ENCODE data around the gene TPST2.

TPST2 gene

DNA sequence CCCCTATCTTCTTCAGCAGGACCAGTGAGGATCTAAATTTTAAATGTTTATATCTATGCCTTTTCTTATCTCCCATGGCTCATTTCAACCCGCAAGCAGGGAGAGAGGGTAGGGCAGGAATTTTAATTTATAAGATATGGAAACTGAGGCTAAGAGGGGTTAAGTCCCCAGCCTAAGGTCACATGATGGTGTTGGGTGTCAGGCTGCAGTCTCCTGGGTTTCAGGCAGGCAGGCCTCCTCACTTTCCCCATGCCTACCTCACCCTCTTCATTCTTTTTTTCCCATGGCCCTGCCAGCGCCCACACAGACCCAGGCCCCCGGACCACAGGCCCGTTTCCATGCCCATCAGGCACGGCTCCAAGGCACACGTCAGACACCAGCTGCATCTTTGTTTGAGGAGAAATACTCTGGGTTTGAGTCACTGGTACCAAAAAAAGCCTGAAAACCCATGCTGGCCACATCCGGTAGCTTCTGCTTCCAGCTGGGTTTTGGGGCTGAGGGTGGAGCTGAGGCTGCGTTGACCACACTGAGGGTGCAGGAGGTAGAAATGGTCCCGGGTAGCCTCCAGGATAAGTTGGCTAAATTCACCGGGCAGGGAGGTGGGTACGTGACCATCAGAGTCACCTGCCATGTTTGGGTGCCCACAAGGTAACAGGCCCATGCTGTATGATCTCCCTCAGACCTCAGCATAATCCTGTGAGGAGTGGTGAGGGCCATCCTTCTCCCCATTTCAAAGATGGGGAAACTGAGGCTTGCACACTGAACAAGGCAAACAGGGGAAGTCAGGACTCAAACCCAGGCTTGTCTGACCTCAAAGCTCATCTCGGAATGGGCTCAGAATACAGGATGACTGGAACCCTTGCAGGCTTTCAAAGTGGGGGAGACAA lies 20.4 kb upstream of the TPST2 start:
- peak; percentile 64 to 71 for DNase-seq

DNA sequence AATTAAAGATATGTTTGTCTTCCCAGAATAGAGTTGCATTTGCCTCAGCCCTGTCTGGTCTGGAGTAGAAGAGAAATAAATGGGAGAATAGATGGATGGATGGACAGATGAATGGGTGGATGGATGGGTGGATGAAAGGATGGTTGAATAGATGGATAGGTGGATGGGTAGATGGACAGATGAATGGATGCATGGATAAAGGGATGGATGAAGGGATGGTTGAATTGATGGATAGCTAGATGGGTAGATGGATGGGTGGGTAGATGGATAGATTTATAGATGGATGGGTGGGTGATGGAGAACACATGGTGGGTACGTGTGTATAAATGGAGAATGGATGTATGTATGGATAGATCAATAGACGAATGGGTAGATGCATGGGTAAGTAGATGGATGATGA lies 19.4 kb upstream of the TPST2 start:
- DNase-seq, result no peak

- DNase-seq, result no peak
Observed at GRCh38 chr22:26608129-26608528, 18.2 kb upstream of the TPST2 start.

DNA sequence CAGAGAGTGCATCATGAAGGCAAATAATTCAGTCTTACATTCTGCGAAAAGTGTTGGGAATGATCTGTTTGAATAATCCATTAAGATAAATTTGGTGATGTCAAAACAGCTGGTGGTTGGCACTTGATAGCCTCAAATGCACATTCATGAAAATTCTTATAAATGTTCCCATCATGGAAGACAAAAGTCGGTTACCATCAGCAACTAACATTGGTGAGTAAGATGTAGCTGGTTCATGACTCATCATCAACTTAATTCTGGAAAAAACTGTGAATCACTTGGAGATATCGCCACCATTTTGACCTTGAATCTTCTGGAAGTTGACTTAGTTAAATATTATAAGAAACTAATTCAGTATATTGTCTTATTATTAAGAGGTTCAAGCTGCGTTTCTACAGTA lies 16.7 kb upstream of the TPST2 start:
- DNase-seq, result no peak

- DNase-seq, result no peak
Observed at GRCh38 chr22:26604368-26604767, 14.4 kb upstream of the TPST2 start.

- DNase-seq, result no peak
Observed at GRCh38 chr22:26602127-26602526, 12.2 kb upstream of the TPST2 start.

DNA sequence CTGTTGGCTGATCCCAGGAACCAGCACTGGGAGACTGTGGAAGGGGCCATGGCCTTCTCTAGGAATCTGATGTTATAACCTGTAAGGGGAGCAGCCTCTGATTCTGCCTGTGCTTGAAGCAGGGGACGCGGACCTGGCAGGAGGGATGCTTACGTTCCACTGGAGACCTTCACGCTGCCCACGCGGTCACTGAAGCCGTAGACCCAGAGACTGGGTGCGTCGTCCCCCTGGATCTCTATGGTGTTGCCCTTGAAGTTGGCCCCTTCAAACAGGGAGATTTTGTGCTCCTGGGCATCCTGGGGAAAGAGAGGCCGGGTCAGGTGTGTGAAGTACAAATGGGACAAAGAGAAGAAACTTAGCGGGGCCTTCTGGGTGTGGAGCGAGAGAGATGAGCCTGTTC lies 11.8 kb upstream of the TPST2 start:
- DNase-seq, result no peak

DNA sequence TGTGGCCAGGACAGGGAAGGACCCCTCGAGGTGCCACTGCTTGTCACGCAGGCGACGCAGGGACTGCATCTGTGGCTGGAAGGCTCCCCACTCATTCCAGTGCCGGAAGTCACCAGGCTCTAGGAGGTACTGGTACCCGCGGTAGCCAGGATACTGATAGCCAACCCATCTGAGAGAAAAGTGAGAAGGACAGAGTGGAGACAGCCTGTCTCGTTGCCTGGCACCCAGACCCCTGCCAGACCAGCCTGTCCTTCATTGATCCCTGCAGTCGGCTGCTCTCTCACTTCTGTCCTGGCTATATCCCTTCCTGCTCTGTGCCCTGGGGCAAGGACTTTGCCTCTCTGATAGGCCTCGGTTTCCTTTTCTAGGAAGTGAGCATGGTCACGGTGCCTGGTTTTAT lies 9.6 kb upstream of the TPST2 start:
- no peak for DNase-seq

DNA sequence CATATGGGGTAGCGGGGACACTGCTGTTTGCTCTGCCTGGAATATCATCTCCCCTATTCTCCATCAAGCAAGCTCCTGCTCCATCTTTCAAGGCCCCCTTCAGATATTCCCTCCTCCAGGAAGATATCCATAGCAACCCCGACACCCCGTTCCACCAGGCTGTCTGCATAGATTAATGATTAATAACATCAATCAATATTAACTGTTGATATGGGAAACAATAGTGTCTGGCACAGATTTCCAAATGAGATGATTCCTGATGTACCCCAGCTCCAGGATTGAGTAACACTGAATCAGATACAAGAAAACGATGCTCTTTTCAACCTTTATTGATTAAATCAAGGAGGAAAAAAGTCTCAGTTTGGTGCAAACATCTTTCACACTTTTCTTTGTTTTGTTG lies 7.5 kb upstream of the TPST2 start:
- no peak for DNase-seq

GRCh38 chr22:26597026-26597425 lies 7.1 kb upstream of the TPST2 start:
- no peak for DNase-seq

DNA sequence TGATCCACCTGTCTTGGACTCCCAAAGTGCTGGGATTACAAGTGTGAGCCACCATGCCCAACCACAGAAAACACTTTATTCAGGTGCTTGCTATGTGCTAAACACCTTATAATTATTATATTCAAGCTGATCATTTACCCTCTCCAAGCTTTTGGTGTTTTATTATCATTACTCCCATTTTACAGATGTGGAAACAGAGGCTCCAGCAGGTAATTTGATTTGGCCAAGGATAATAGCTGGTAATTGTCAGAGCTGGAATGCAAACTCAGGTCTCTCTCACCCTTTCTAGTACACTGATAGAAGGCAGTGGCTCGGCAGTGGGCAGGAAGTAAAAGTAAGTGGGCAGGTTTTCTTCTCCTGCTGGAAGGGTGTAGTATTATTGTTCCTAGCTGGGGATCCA lies 3.8 kb upstream of the TPST2 start:
- DNase-seq, result no peak

DNA sequence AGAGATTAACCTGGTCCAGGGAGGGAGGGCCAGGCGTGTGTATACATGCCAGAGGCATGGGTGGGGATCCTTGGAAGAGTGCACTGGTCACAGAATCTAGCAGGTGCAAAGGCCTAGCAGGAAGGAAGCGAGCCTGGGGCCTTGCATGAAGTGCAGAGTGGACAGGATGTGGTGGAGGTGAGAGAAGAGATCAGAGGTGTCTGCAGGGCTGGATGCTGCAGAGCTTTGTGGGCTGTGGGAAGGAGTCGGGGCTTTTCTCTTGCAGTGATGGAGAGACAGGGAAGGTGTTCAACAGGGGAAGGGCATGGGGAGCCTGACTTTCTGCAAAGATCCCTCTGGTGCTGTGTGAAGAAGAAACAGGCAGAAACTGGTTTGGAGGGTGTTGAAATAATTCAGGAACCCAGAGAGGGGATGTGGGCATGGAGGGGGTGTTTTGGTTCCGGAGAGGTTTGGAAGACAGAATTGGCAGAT lies 2.5 kb upstream of the TPST2 start:
- DNase-seq, result peak; percentile 33 to 48

GRCh38 chr22:26589367-26589844 lies 526 bp downstream of the TPST2 start:
- DNase-seq, result peak; percentile 33 to 51

- DNase-seq, result no peak
Observed at GRCh38 chr22:26588729-26589366, 1.1 kb downstream of the TPST2 start.

DNA sequence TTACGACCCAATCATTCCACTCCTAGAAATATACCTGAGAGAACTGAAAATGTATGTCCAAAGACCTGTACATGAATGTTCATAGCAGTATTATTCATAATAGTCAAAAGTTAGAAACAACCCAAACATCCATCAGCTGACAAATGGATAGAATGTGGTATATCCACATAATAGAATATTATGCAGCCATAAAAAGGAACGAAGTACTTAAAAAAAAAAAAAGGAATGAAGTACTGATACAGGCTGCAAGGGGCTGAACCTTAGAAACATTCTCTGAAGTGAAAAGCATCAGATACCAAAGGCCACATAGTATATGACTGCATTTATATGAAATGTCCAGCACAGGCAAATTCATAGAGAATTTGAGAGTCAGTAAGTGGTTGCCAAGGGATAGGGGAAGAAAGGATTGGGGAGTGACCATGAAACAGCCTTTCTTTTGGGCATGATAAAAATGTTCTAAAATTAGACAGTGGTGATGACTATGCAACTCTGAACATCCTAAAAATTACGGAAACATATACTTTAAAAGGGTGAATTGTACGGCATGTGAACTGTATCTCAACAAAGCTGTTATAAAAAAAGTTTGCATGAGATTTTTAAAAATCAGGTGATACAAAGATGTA lies 1.8 kb downstream of the TPST2 start:
- DNase-seq, result no peak

GRCh38 chr22:26586556-26587325 lies 3.2 kb downstream of the TPST2 start:
- no peak for DNase-seq

GRCh38 chr22:26585104-26585790 lies 4.7 kb downstream of the TPST2 start:
- DNase-seq, result no peak

GRCh38 chr22:26584010-26584409 lies 5.9 kb downstream of the TPST2 start:
- DNase-seq, result no peak

GRCh38 chr22:26581633-26582168 lies 8.2 kb downstream of the TPST2 start:
- no peak for DNase-seq

GRCh38 chr22:26581026-26581425 lies 8.9 kb downstream of the TPST2 start:
- DNase-seq, result no peak

GRCh38 chr22:26580240-26580962 lies 9.5 kb downstream of the TPST2 start:
- DNase-seq, result no peak
